ENCODE measurements around the gene NAPB.

GRCh38 chr20:23374441-23374840, 46.8 kb downstream of the NAPB start:
- no peak for TF ChIP-seq CTCF (conservative IDR thresholded peaks at IDR 0.05; ENCODE audit: low read length)
- no peak for TF ChIP-seq EZH2phosphoT487 (IDR thresholded peaks at IDR 0.05; ENCODE audit: borderline replicate concordance)
